SK-N-SH (cell line): ENCODE results near the gene NOL6. TPM values are rescaled to one million over a fixed set of nuclear protein-coding genes. Genes with fewer than 3 reads are reported as not detected.

Source experiments
- CTCF ChIA-PET: fragments of 300-600, 350-600 bp; formaldehyde crosslinking; extraction: SDS; loops from one replicate; lab custom pipeline; 2021; lab: Yijun Ruan, JAX
- POLR2A ChIA-PET: fragments of 350-600 bp; sonication (Branson Sonifier 250); formaldehyde crosslinking; extraction: SDS; loops from one replicate; lab custom pipeline; 2020; ENCODE audit warnings: antibody characterized with exemption, inconsistent platforms; lab: Yijun Ruan, JAX
- DNase-seq: peaks from one replicate; pipeline ENCODE4 v3.0.0; 2012
- H2AFZ ChIP-seq: fragments of 200-600 bp; sonication (generic); 2 replicates; pipeline ENCODE4 v1.8.1; 2016; ENCODE audit warnings: antibody characterized with exemption, mild to moderate bottlenecking, low read depth
- H3F3A ChIP-seq: fragments of 200-600 bp; sonication (generic); replicated peaks from 2 replicates; pipeline ENCODE3; 2016; ENCODE audit warnings: antibody characterized with exemption, mild to moderate bottlenecking; ENCODE audit not compliant: insufficient read depth
- H3K27ac ChIP-seq, 2 experiments: fragments of 200-500 bp in 1 of 2; fragments of 200-600 bp in 1 of 2; sonication (Bioruptor generic) in 1 of 2; sonication (generic), shearing (Covaris generic) in 1 of 2; 2 replicates each; pipeline versions ENCODE4 v1.5.1 to v1.6.1; 2014 to 2016; ENCODE audit warnings: low read depth in 2 of 2, inconsistent platforms in 1 of 2, low read length in 1 of 2, mild to moderate bottlenecking in 1 of 2, mixed read lengths in 1 of 2
- H3K27me3 ChIP-seq: fragments of 200-600 bp; sonication (generic), shearing (Covaris generic); 2 replicates; pipeline ENCODE4 v1.6.1; 2016; ENCODE audit warnings: mixed run types; ENCODE audit not compliant: insufficient read depth
- H3K36me3 ChIP-seq, 2 experiments: fragments of 200-500 bp in 1 of 2; fragments of 200-600 bp in 1 of 2; sonication (Bioruptor generic) in 1 of 2; sonication (generic) in 1 of 2; replicated peaks in 1 of 2; 2 replicates each; pipeline versions ENCODE3 to v1.5.1; 2014 to 2016; ENCODE audit warnings: low read length in 1 of 2, mild to moderate bottlenecking in 1 of 2; ENCODE audit not compliant: insufficient read depth in 2 of 2, control insufficient read depth in 1 of 2
- H3K4me1 ChIP-seq, 2 experiments: fragments of 200-500 bp in 1 of 2; fragments of 200-600 bp in 1 of 2; sonication (Bioruptor generic) in 1 of 2; sonication (generic), shearing (Covaris generic) in 1 of 2; 2 replicates each; pipeline versions ENCODE4 v1.5.1 to v1.6.1; 2014 to 2016; ENCODE audit warnings: low read depth in 1 of 2, low read length in 1 of 2, mixed run types in 1 of 2; ENCODE audit not compliant: insufficient read depth in 2 of 2, control insufficient read depth in 1 of 2
- H3K4me2 ChIP-seq: fragments of 200-600 bp; sonication (generic), shearing (Covaris generic); 2 replicates; pipeline ENCODE4 v1.6.1; 2017; ENCODE audit warnings: mixed run types
- H3K4me3 ChIP-seq, 2 experiments: fragments of 200-500 bp in 1 of 2; fragments of 200-600 bp in 1 of 2; sonication (Bioruptor generic) in 1 of 2; sonication (generic), shearing (Covaris generic) in 1 of 2; 2 replicates each; pipeline versions ENCODE4 v1.5.1 to v1.8.1; 2014 to 2016; ENCODE audit warnings: low read depth in 2 of 2, inconsistent platforms in 1 of 2, low read length in 1 of 2, mild to moderate bottlenecking in 1 of 2, mixed read lengths in 1 of 2, moderate library complexity in 1 of 2
- H3K79me2 ChIP-seq: fragments of 200-600 bp; sonication (generic); 2 replicates; pipeline ENCODE4 v1.8.1; 2017; ENCODE audit warnings: mild to moderate bottlenecking; ENCODE audit not compliant: insufficient read depth
- H3K9ac ChIP-seq: fragments of 200-600 bp; sonication (generic); 2 replicates; pipeline ENCODE4 v1.6.1; 2017; ENCODE audit warnings: mixed run types
- H3K9me2 ChIP-seq: fragments of 200-600 bp; sonication (generic); 2 replicates; pipeline ENCODE4 v1.6.1; 2017; ENCODE audit warnings: mixed run types
- H3K9me3 ChIP-seq: fragments of 200-600 bp; sonication (generic); 2 replicates; pipeline ENCODE4 v1.6.1; 2017; ENCODE audit warnings: mixed run types, mild to moderate bottlenecking, moderate library complexity
- H4K20me1 ChIP-seq: fragments of 200-600 bp; sonication (generic); 2 replicates; pipeline ENCODE4 v1.6.1; 2017; ENCODE audit warnings: mild to moderate bottlenecking, mixed run types; ENCODE audit not compliant: insufficient read depth
- CHD2 ChIP-seq: fragments of 150-350 bp; IDR thresholded peaks from 2 replicates; pipeline ENCODE4 v1.6.1; 2018; ENCODE audit warnings: low read length; ENCODE audit not compliant: partially characterized antibody
- ELF1 ChIP-seq: IDR thresholded peaks from 2 replicates; pipeline ENCODE4 v1.4.0; 2012
- EP300 ChIP-seq, 2 experiments: IDR thresholded peaks; 2 replicates each; pipeline versions ENCODE4 v1.4.0 to v1.6.1; 2012; ENCODE audit warnings: borderline replicate concordance in 1 of 2, low read depth in 1 of 2, low read length in 1 of 2
- EZH2phosphoT487 ChIP-seq: fragments of 200-600 bp; sonication (generic); IDR thresholded peaks from 2 replicates; pipeline ENCODE4 v1.6.1; 2017; ENCODE audit warnings: low read depth, mixed run types, mild to moderate bottlenecking, antibody characterized with exemption, moderate library complexity, borderline replicate concordance
- FOSL2 ChIP-seq: IDR thresholded peaks from 2 replicates; pipeline ENCODE4 v1.4.0; 2012; ENCODE audit warnings: low read depth, mild to moderate bottlenecking, moderate library complexity, borderline replicate concordance
- FOXM1 ChIP-seq: IDR thresholded peaks from 2 replicates; pipeline ENCODE4 v1.4.0; 2012; ENCODE audit warnings: low read depth, mild to moderate bottlenecking
- GABPA ChIP-seq: IDR thresholded peaks from 2 replicates; pipeline ENCODE4 v1.4.0; 2012; ENCODE audit warnings: low read depth, mild to moderate bottlenecking
- GATA2 ChIP-seq: sonication (generic); formaldehyde crosslinking; IDR thresholded peaks from 2 replicates; pipeline ENCODE4 v1.5.0; 2020; ENCODE audit warnings: mild to moderate bottlenecking, missing genetic modification reagents
- MEF2A ChIP-seq: IDR thresholded peaks from 2 replicates; pipeline ENCODE4 v1.4.0; 2012; ENCODE audit warnings: low read depth, borderline replicate concordance
- MXI1 ChIP-seq: IDR thresholded peaks from 2 replicates; pipeline ENCODE4 v1.6.1; 2012; ENCODE audit warnings: mild to moderate bottlenecking, low read depth, low read length, improper control_type of control experiment
- NRF1 ChIP-seq: IDR thresholded peaks from 2 replicates; pipeline ENCODE4 v1.6.1; 2012; ENCODE audit warnings: low read depth, mild to moderate bottlenecking, low read length
- POLR2AphosphoS5 ChIP-seq: IDR thresholded peaks from 2 replicates; pipeline ENCODE4 v1.6.1; 2012; ENCODE audit warnings: low read depth, low read length
- RXRA ChIP-seq: IDR thresholded peaks from 2 replicates; pipeline ENCODE4 v1.4.0; 2012; ENCODE audit warnings: low read depth, mild to moderate bottlenecking, borderline replicate concordance
- SIN3A ChIP-seq: IDR thresholded peaks from 2 replicates; pipeline ENCODE4 v1.6.1; 2012; ENCODE audit warnings: low read depth, mild to moderate bottlenecking, low read length, moderate library complexity, borderline replicate concordance
- SMC3 ChIP-seq: IDR thresholded peaks from 2 replicates; pipeline ENCODE4 v1.6.1; 2012; ENCODE audit warnings: low read depth, low read length, improper control_type of control experiment
- TAF1 ChIP-seq: IDR thresholded peaks from 2 replicates; pipeline ENCODE4 v1.6.1; 2012; ENCODE audit warnings: low read depth, mild to moderate bottlenecking, low read length, moderate library complexity, borderline replicate concordance
- TEAD4 ChIP-seq: IDR thresholded peaks from 2 replicates; pipeline ENCODE4 v1.4.0; 2012; ENCODE audit warnings: mild to moderate bottlenecking, borderline replicate concordance; ENCODE audit not compliant: insufficient read depth
- YY1 ChIP-seq: IDR thresholded peaks from 2 replicates; pipeline ENCODE4 v1.4.0; 2012; ENCODE audit warnings: low read depth, mild to moderate bottlenecking
- WGBS: methylation state at CpG from one replicate; pipeline ENCODE4 v1.1.6; 2017; ENCODE audit warnings: low lambda C conversion rate; 5-methylcytosine and 5-hydroxymethylcytosine counted together
- polyA plus RNA-seq, 3 experiments: library from polyadenylated mRNA; depleted of rRNA; stranded (reverse); fragments of >200 nt; gene quantifications; 2 replicates each; pipeline ENCODE4 v1.2.3, GENCODE V29; 2012
- TF ChIP-seq, protein P1 (sequence below): IDR thresholded peaks from 2 replicates; pipeline ENCODE4; 2012
- TF ChIP-seq, protein P2 (sequence below): fragments of 200-600 bp; sonication (generic); IDR thresholded peaks from 2 replicates; pipeline ENCODE4 v1.6.1; 2017; ENCODE audit warnings: antibody characterized with exemption, mild to moderate bottlenecking, moderate library complexity
- TF ChIP-seq, protein P3 (sequence below): fragments of 150-350 bp; IDR thresholded peaks from 2 replicates; pipeline ENCODE4 v1.6.1; 2017; ENCODE audit warnings: antibody characterized with exemption, low read length, low read depth, borderline replicate concordance
- TF ChIP-seq, protein P4 (sequence below): fragments of 150-350 bp; IDR thresholded peaks from 2 replicates; pipeline ENCODE4 v1.6.1; 2016; ENCODE audit warnings: mild to moderate bottlenecking, low read depth, low read length
- TF ChIP-seq, protein P5 (sequence below): IDR thresholded peaks from 2 replicates; pipeline ENCODE4 v1.4.0; 2012; ENCODE audit warnings: low read depth, borderline replicate concordance
- TF ChIP-seq, protein P6 (sequence below): IDR thresholded peaks from 2 replicates; pipeline ENCODE4 v1.4.0; 2012; ENCODE audit warnings: low read depth
- TF ChIP-seq, protein P7 (sequence below): IDR thresholded peaks from 2 replicates; pipeline ENCODE4 v1.4.0; 2012; ENCODE audit warnings: low read depth, borderline replicate concordance

Gene NOL6
- polyA plus RNA-seq, 1 of the 3 experiments (the other 2 are of a cell fraction) = 52.2 TPM

DNA sequence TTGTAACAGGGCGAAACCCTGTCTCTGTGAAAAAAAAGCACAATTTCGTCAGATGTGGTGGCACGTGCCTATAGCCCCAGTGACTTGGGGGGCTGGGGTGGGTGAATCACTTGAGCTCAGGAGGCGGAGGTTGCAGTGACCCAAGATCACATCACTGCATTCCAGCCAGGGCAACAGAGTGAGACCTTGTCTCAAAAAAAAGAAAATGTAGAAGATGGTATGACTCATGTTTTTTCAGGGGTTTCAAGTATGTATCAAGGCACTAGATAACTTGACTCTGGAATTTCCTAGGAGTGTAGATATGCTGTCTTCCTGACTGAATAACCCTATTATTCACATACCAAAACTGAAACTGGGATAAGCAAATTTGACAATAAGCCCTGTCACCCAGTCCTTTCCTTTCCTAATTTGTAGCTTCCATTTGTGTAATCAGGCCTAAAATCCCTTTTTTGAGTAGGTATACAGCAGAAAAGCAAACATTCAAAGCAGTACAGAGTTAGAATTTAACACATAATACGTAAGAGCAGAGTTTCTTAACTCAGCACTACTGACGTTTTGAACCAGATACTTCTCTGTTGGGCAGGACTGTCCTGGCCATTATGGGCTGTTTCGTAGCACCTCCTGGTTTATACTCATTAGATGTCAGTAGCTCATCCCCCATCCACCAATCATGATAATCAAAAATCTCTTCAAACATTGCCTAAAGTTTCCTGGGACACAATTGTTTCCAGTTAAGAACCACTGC is 33.1 kb upstream of the NOL6 start:
- Histone ChIP-seq H3K4me1 (peaks cover 0 to 10% of the 10 kb centered on the region in 2 experiments), H2AFZ (peak overlapping the region; percentile 85), H3K36me3 (peaks cover 0 to 5% of the 10 kb centered on the region in 2 experiments), H3K79me2 (peaks cover 15% of the 10 kb centered on the region; the same call in 1 of the 2 replicates), H3F3A (peaks cover 36% of the 10 kb centered on the region), H4K20me1 (no peaks in the 10 kb centered on the region), H3K27me3 (no peaks in the 10 kb centered on the region), H3K4me3 (peak overlapping the region; percentile 32 to 48; a peak in 3 of 4 replicates), H3K4me2 (peak overlapping the region; percentile 80), H3K9me3 (no peaks in the 10 kb centered on the region), H3K9me2 (no peaks in the 10 kb centered on the region), H3K27ac (peak overlapping the region; percentile 67 to 98; a peak in 3 of 4 replicates), H3K9ac (peak overlapping the region; percentile 77)
- 22% methylated on average over 7 of the region's 7 CpGs for WGBS
- DNase-seq = no peak
- CTCF ChIA-PET = interaction anchor here (1.0 kb wide), 1 partner anchor 10 kb away, joined by 4 read pairs; no protein-coding TSS in a partner anchor
- POLR2A ChIA-PET = no interaction called here
- no peak for TF ChIP-seq GATA2 (CRISPR knock-in tag)
- peak in 1 of 2 experiments; percentile 77; a peak in 2 of 4 replicates for TF ChIP-seq EP300 (IDR thresholded peaks at IDR 0.05; ENCODE audit: borderline replicate concordance in 1 of 2, low read depth in 1 of 2, low read length in 1 of 2)
- TF ChIP-seq, protein P1, sequence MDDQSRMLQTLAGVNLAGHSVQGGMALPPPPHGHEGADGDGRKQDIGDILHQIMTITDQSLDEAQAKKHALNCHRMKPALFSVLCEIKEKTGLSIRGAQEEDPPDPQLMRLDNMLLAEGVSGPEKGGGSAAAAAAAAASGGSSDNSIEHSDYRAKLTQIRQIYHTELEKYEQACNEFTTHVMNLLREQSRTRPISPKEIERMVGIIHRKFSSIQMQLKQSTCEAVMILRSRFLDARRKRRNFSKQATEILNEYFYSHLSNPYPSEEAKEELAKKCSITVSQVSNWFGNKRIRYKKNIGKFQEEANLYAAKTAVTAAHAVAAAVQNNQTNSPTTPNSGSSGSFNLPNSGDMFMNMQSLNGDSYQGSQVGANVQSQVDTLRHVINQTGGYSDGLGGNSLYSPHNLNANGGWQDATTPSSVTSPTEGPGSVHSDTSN = peak; percentile 56
- no peak for TF ChIP-seq MXI1
- TF ChIP-seq SIN3A = no peak
- TF ChIP-seq, protein P2, sequence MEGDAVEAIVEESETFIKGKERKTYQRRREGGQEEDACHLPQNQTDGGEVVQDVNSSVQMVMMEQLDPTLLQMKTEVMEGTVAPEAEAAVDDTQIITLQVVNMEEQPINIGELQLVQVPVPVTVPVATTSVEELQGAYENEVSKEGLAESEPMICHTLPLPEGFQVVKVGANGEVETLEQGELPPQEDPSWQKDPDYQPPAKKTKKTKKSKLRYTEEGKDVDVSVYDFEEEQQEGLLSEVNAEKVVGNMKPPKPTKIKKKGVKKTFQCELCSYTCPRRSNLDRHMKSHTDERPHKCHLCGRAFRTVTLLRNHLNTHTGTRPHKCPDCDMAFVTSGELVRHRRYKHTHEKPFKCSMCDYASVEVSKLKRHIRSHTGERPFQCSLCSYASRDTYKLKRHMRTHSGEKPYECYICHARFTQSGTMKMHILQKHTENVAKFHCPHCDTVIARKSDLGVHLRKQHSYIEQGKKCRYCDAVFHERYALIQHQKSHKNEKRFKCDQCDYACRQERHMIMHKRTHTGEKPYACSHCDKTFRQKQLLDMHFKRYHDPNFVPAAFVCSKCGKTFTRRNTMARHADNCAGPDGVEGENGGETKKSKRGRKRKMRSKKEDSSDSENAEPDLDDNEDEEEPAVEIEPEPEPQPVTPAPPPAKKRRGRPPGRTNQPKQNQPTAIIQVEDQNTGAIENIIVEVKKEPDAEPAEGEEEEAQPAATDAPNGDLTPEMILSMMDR = no peak
- no peak for TF ChIP-seq FOXM1
- TF ChIP-seq, protein P3, sequence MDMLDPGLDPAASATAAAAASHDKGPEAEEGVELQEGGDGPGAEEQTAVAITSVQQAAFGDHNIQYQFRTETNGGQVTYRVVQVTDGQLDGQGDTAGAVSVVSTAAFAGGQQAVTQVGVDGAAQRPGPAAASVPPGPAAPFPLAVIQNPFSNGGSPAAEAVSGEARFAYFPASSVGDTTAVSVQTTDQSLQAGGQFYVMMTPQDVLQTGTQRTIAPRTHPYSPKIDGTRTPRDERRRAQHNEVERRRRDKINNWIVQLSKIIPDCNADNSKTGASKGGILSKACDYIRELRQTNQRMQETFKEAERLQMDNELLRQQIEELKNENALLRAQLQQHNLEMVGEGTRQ = no peak
- no peak for TF ChIP-seq ELF1
- TF ChIP-seq GABPA = no peak
- no peak for TF ChIP-seq NRF1
- TF ChIP-seq, protein P4, sequence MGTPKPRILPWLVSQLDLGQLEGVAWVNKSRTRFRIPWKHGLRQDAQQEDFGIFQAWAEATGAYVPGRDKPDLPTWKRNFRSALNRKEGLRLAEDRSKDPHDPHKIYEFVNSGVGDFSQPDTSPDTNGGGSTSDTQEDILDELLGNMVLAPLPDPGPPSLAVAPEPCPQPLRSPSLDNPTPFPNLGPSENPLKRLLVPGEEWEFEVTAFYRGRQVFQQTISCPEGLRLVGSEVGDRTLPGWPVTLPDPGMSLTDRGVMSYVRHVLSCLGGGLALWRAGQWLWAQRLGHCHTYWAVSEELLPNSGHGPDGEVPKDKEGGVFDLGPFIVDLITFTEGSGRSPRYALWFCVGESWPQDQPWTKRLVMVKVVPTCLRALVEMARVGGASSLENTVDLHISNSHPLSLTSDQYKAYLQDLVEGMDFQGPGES = no peak
- TF ChIP-seq, protein P5, sequence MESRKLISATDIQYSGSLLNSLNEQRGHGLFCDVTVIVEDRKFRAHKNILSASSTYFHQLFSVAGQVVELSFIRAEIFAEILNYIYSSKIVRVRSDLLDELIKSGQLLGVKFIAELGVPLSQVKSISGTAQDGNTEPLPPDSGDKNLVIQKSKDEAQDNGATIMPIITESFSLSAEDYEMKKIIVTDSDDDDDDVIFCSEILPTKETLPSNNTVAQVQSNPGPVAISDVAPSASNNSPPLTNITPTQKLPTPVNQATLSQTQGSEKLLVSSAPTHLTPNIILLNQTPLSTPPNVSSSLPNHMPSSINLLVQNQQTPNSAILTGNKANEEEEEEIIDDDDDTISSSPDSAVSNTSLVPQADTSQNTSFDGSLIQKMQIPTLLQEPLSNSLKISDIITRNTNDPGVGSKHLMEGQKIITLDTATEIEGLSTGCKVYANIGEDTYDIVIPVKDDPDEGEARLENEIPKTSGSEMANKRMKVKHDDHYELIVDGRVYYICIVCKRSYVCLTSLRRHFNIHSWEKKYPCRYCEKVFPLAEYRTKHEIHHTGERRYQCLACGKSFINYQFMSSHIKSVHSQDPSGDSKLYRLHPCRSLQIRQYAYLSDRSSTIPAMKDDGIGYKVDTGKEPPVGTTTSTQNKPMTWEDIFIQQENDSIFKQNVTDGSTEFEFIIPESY = no peak
- TF ChIP-seq FOSL2 = peak; percentile 90
- TF ChIP-seq, protein P6, sequence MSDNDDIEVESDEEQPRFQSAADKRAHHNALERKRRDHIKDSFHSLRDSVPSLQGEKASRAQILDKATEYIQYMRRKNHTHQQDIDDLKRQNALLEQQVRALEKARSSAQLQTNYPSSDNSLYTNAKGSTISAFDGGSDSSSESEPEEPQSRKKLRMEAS = peak; percentile 96
- TF ChIP-seq RXRA = peak; percentile 78
- TF ChIP-seq, protein P7, sequence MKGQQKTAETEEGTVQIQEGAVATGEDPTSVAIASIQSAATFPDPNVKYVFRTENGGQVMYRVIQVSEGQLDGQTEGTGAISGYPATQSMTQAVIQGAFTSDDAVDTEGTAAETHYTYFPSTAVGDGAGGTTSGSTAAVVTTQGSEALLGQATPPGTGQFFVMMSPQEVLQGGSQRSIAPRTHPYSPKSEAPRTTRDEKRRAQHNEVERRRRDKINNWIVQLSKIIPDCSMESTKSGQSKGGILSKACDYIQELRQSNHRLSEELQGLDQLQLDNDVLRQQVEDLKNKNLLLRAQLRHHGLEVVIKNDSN = peak; percentile 69
- TF ChIP-seq MEF2A = no peak
- no peak; the same call in 1 of the 2 replicates for TF ChIP-seq POLR2AphosphoS5
- TF ChIP-seq YY1 = no peak
- no peak for TF ChIP-seq CHD2
- no peak for TF ChIP-seq TAF1
- TF ChIP-seq TEAD4 = peak; percentile 88
- no peak for TF ChIP-seq SMC3
- TF ChIP-seq EZH2phosphoT487 = no peak
